Trophoblast cell (in vitro differentiated cells and primary cell): ENCODE measurements around the gene PDCD6IP.
A peak's percentile ranks its signal among the peaks of the same experiment; 100 is the strongest.

Experiments
- DNase-seq, 2 donors: peaks; one replicate each; pipeline ENCODE4 v3.0.0-alpha.2; 2016
- H2AFZ ChIP-seq: 2 replicates; pipeline ENCODE4 v1.6.1; 2013; ENCODE audit warnings: low read length, moderate library complexity, mild to moderate bottlenecking; ENCODE audit not compliant: insufficient read depth, poor library complexity
- H2AK5ac ChIP-seq: 2 replicates; pipeline ENCODE4 v1.6.1; 2013; ENCODE audit warnings: mild to moderate bottlenecking, low read length
- H2BK120ac ChIP-seq: 2 replicates; pipeline ENCODE4 v1.6.1; 2013; ENCODE audit warnings: low read length, mild to moderate bottlenecking, moderate library complexity; ENCODE audit not compliant: insufficient read depth, poor library complexity
- H2BK12ac ChIP-seq: 2 replicates; pipeline ENCODE4 v1.6.1; 2013; ENCODE audit warnings: mild to moderate bottlenecking, low read length, moderate library complexity
- H2BK5ac ChIP-seq: 2 replicates; pipeline ENCODE4 v1.6.1; 2013; ENCODE audit warnings: low read length, low read depth, moderate library complexity, mild to moderate bottlenecking; ENCODE audit not compliant: poor library complexity
- H3K14ac ChIP-seq: 2 replicates; pipeline ENCODE4 v1.6.1; 2013; ENCODE audit warnings: mild to moderate bottlenecking, low read length
- H3K18ac ChIP-seq: 2 replicates; pipeline ENCODE4 v1.6.1; 2013; ENCODE audit warnings: mild to moderate bottlenecking, low read length
- H3K23ac ChIP-seq: 2 replicates; pipeline ENCODE4 v1.6.1; 2013; ENCODE audit warnings: low read length
- H3K27ac ChIP-seq: 2 replicates; pipeline ENCODE4 v1.5.1; 2013; ENCODE audit warnings: low read depth, mild to moderate bottlenecking, inconsistent platforms, low read length, moderate library complexity
- H3K27me3 ChIP-seq: 2 replicates; pipeline ENCODE4 v1.6.1; 2013; ENCODE audit warnings: inconsistent platforms, mild to moderate bottlenecking, low read length, moderate library complexity; ENCODE audit not compliant: insufficient read depth
- H3K36me3 ChIP-seq, 2 experiments: 1 replicate in 1 of 2; 2 replicates in 1 of 2; pipeline ENCODE4 v1.6.1; 2013; ENCODE audit warnings: low read length in 2 of 2, mild to moderate bottlenecking in 2 of 2, moderate library complexity in 1 of 2; ENCODE audit not compliant: insufficient read depth in 2 of 2, control insufficient read depth in 1 of 2
- H3K4ac ChIP-seq: 2 replicates; pipeline ENCODE4 v1.6.1; 2013; ENCODE audit warnings: low read depth, mild to moderate bottlenecking, low read length, moderate library complexity
- H3K4me1 ChIP-seq, 2 experiments: 1 replicate in 1 of 2; 2 replicates in 1 of 2; pipeline ENCODE4 v1.6.1; 2013; ENCODE audit warnings: low read length in 2 of 2, mild to moderate bottlenecking in 2 of 2, moderate library complexity in 1 of 2; ENCODE audit not compliant: insufficient read depth in 2 of 2, control insufficient read depth in 1 of 2
- H3K4me2 ChIP-seq: 2 replicates; pipeline ENCODE4 v1.6.1; 2013; ENCODE audit warnings: inconsistent platforms, mild to moderate bottlenecking, low read length, moderate library complexity
- H3K4me3 ChIP-seq: 2 replicates; pipeline ENCODE4 v1.5.1; 2013; ENCODE audit warnings: mild to moderate bottlenecking, low read depth, low read length, inconsistent platforms
- H3K79me1 ChIP-seq: one replicate; pipeline ENCODE4 v1.6.1; 2013; ENCODE audit warnings: low read length
- H3K79me2 ChIP-seq: 2 replicates; pipeline ENCODE4 v1.6.1; 2013; ENCODE audit warnings: low read length, mild to moderate bottlenecking; ENCODE audit not compliant: control insufficient read depth, insufficient read depth, poor library complexity
- H3K9ac ChIP-seq: 2 replicates; pipeline ENCODE4 v1.6.1; 2013; ENCODE audit warnings: mild to moderate bottlenecking, low read length
- H3K9me3 ChIP-seq: 2 replicates; pipeline ENCODE4 v1.6.1; 2013; ENCODE audit warnings: low read depth, mild to moderate bottlenecking, control low read depth, inconsistent platforms, low read length; ENCODE audit not compliant: insufficient read depth
- H4K12ac ChIP-seq: 2 replicates; pipeline ENCODE4 v1.6.1; 2013; ENCODE audit warnings: low read depth, mild to moderate bottlenecking, low read length, moderate library complexity
- H4K8ac ChIP-seq: 2 replicates; pipeline ENCODE4 v1.6.1; 2013; ENCODE audit warnings: low read depth, mild to moderate bottlenecking, low read length, moderate library complexity
- H4K91ac ChIP-seq: one replicate; pipeline ENCODE4 v1.6.1; 2013; ENCODE audit warnings: low read depth, mild to moderate bottlenecking, low read length, moderate library complexity
- WGBS: extraction: QIAGEN DNeasy Blood & Tissue Kit; methylation state at CpG from one replicate; pipeline ENCODE4 v1.1.7; 2013; ENCODE audit warnings: missing lambda C conversion rate; ENCODE audit not compliant: insufficient read length, insufficient coverage; ENCODE audit errors: extremely low coverage; 5-methylcytosine and 5-hydroxymethylcytosine counted together

PDCD6IP gene

DNA sequence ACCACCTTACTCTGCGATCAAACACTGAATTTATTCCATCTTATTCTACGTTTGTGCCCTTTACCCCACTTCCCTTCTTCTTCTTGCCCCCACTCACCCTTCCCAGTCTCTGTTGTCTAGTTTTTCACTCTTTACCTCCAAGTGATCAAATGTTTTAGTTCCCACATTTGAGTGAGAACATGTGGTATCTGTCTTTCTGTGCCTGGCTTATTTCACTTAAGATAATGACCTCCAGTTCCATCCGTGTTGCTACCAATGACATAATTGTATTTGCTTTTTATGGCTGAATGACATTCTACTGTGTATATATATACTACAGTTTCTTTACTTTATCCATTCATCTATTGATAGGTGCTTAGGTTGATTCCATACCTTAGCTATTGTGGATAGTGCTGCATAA, 78.8 kb downstream of the PDCD6IP start:
- no peaks in the 10 kb centered on the region for H3K79me1 ChIP-seq
- no peak overlapping the region for H4K91ac ChIP-seq
- no peaks in the 10 kb centered on the region for H3K27me3 ChIP-seq
- no peak for DNase-seq
- no peak overlapping the region for H3K4ac ChIP-seq
- no peak overlapping the region for H2BK120ac ChIP-seq
- H2BK5ac ChIP-seq: no peak overlapping the region
- WGBS: no CpG with 5 or more reads among the region's 3 CpGs
- H3K18ac ChIP-seq: no peak overlapping the region
- peaks cover 4 to 15% of the 10 kb centered on the region in 2 experiments for H3K4me1 ChIP-seq
- H3K4me3 ChIP-seq: no peak overlapping the region
- H3K14ac ChIP-seq: no peak overlapping the region
- H2BK12ac ChIP-seq: no peak overlapping the region
- no peak overlapping the region for H4K12ac ChIP-seq
- no peak overlapping the region for H4K8ac ChIP-seq
- no peaks in the 10 kb centered on the region for H3K79me2 ChIP-seq
- no peak overlapping the region for H2AK5ac ChIP-seq
- H2AFZ ChIP-seq: no peak overlapping the region
- H3K36me3 ChIP-seq: no peaks in the 10 kb centered on the region
- no peak overlapping the region for H3K27ac ChIP-seq
- no peaks in the 10 kb centered on the region for H3K9me3 ChIP-seq
- no peak overlapping the region for H3K23ac ChIP-seq
- H3K4me2 ChIP-seq: no peak overlapping the region
- H3K9ac ChIP-seq: no peak overlapping the region

- Histone ChIP-seq H3K36me3 (no peaks in the 10 kb centered on the region), H3K4me2 (no peak overlapping the region), H3K9me3 (no peaks in the 10 kb centered on the region), H3K79me1 (no peaks in the 10 kb centered on the region), H4K91ac (no peak overlapping the region), H2BK12ac (no peak overlapping the region), H3K4ac (no peak overlapping the region), H3K18ac (no peak overlapping the region), H3K27ac (no peak overlapping the region), H3K27me3 (no peaks in the 10 kb centered on the region), H2AFZ (no peak overlapping the region), H4K8ac (no peak overlapping the region), H3K4me3 (no peak overlapping the region), H2AK5ac (no peak overlapping the region), H4K12ac (no peak overlapping the region), H3K9ac (no peak overlapping the region), H2BK5ac (no peak overlapping the region), H3K79me2 (no peaks in the 10 kb centered on the region), H2BK120ac (no peak overlapping the region), H3K23ac (no peak overlapping the region), H3K4me1 (peaks cover 4 to 15% of the 10 kb centered on the region in 2 experiments), H3K14ac (no peak overlapping the region)
- WGBS: no CpG with 5 or more reads among the region's 2 CpGs
- DNase-seq: no peak
Observed at GRCh38 chr3:33879540-33879939, 81.1 kb downstream of the PDCD6IP start.

DNA sequence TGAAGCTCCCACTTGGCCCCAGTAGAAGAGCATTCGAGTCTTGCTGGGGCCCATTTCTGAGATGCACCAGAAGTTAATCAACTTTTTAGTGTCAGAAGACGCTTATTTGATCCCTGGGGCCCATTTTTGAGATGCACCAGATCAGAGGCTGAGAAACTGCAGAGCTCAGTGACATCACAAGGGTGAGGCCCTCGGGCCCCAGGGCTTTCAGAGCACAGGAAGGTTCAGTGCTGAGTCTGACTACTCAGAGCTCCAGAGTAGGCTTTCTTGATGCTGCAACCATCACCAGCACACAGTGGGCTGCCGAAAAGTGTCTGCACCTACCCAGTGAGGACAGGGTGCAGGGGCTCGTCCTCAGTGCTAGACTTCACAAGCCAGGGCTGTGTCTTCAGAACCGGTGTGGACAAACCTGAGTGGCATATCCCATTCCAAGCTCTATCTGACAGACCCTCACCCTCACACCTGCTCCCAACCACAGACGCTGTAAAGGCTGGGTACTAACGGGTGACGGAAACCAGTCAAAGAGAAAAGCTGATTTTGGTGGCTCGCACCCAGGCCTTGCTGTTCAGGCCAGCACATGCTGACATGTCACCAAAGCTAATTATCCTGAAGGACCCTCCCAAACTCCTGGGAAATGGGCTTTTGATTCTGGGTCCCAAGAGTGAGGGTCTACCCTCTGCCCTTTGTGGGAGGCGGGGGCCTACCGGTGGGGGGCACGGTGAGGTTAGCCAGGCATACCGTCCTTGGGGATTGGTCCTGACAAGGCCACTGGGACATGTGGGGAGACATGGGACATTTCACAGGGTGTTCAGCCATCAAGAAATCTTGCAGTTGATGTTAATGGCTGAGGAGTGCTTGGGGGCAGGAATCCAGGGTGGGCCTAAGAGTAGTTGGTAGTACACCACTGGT, 83.0 kb downstream of the PDCD6IP start:
- Histone ChIP-seq H3K79me2 (no peaks in the 10 kb centered on the region), H3K4me3 (no peak overlapping the region)
- DNase-seq: peak; percentile 15 to 25

GRCh38 chr3:33882296-33882695, 83.9 kb downstream of the PDCD6IP start:
- H3K14ac ChIP-seq: no peak overlapping the region
- H4K12ac ChIP-seq: no peak overlapping the region
- no peaks in the 10 kb centered on the region for H3K79me2 ChIP-seq
- no peak for DNase-seq
- H2AK5ac ChIP-seq: no peak overlapping the region
- no peak overlapping the region for H2BK12ac ChIP-seq
- no peak overlapping the region for H3K23ac ChIP-seq
- no peak overlapping the region for H3K4ac ChIP-seq
- H3K4me3 ChIP-seq: no peak overlapping the region
- H3K4me1 ChIP-seq: peaks cover 4 to 9% of the 10 kb centered on the region in 2 experiments
- no peak overlapping the region for H3K9ac ChIP-seq
- no peak overlapping the region for H3K18ac ChIP-seq
- H2AFZ ChIP-seq: no peak overlapping the region
- H4K8ac ChIP-seq: no peak overlapping the region
- no peak overlapping the region for H4K91ac ChIP-seq
- H3K36me3 ChIP-seq: no peaks in the 10 kb centered on the region
- WGBS: no CpG with 5 or more reads among the region's 6 CpGs
- no peak overlapping the region for H2BK120ac ChIP-seq
- H3K4me2 ChIP-seq: no peak overlapping the region
- no peaks in the 10 kb centered on the region for H3K9me3 ChIP-seq
- H3K27me3 ChIP-seq: no peaks in the 10 kb centered on the region
- H3K27ac ChIP-seq: no peak overlapping the region
- H3K79me1 ChIP-seq: no peaks in the 10 kb centered on the region
- no peak overlapping the region for H2BK5ac ChIP-seq

More for the DNA sequence above, 83.0 kb downstream of the PDCD6IP start:
- Histone ChIP-seq H3K36me3 (no peaks in the 10 kb centered on the region), H3K27ac (no peak overlapping the region), H2AFZ (no peak overlapping the region), H2AK5ac (peak overlapping the region; percentile 24), H2BK120ac (no peak overlapping the region), H2BK12ac (no peak overlapping the region), H3K14ac (no peak overlapping the region), H3K4me2 (no peak overlapping the region), H3K9me3 (no peaks in the 10 kb centered on the region), H3K9ac (no peak overlapping the region), H3K23ac (no peak overlapping the region), H3K18ac (no peak overlapping the region), H4K12ac (no peak overlapping the region), H4K8ac (no peak overlapping the region), H3K27me3 (no peaks in the 10 kb centered on the region), H3K4me1 (peaks cover 4 to 12% of the 10 kb centered on the region in 2 experiments), H2BK5ac (no peak overlapping the region), H3K4ac (no peak overlapping the region), H4K91ac (peak overlapping the region; percentile 21), H3K79me1 (no peaks in the 10 kb centered on the region)
- no CpG with 5 or more reads among the region's 14 CpGs for WGBS
